Mononuclear cell (primary cell): ENCODE results near the gene TGFBR3. TPM values are rescaled to one million over a fixed set of nuclear protein-coding genes. Genes with fewer than 3 reads are reported as not detected.

Experiments used
- H3K27me3 ChIP-seq: 2 replicates; pipeline ENCODE4 v1.6.0; 2011; ENCODE audit warnings: low read length, control low read depth; ENCODE audit not compliant: insufficient read depth
- H3K4me1 ChIP-seq: 2 replicates; pipeline ENCODE4 v1.5.1; 2011; ENCODE audit warnings: mild to moderate bottlenecking, low read length, control low read depth; ENCODE audit not compliant: insufficient read depth
- H3K4me3 ChIP-seq: 2 replicates; pipeline ENCODE4 v1.5.1; 2011; ENCODE audit warnings: mild to moderate bottlenecking, low read length, moderate library complexity
- H3K9me3 ChIP-seq: 2 replicates; pipeline ENCODE4 v1.5.1; 2011; ENCODE audit warnings: low read depth, mild to moderate bottlenecking, control low read depth, low read length
- total RNA-seq: library from RNA; depleted of rRNA; stranded (reverse); fragments of >200 nt; gene quantifications from one replicate; pipeline ENCODE4 v1.2.3, GENCODE V29; 2012

The TGFBR3 gene
- total RNA-seq, 1 donor: 40.8 TPM

GRCh38 chr1:91732291-91733107, 153.5 kb downstream of the TGFBR3 start:
- peaks cover 24% of the 10 kb centered on the region for H3K4me1 ChIP-seq
- H3K27me3 ChIP-seq: no peaks in the 10 kb centered on the region
- H3K4me3 ChIP-seq: no peak overlapping the region
- H3K9me3 ChIP-seq: no peaks in the 10 kb centered on the region

GRCh38 chr1:91731815-91732214, 154.1 kb downstream of the TGFBR3 start:
- Histone ChIP-seq H3K4me1 (peaks cover 24% of the 10 kb centered on the region), H3K27me3 (no peaks in the 10 kb centered on the region), H3K4me3 (no peak overlapping the region), H3K9me3 (no peaks in the 10 kb centered on the region)

- Histone ChIP-seq H3K4me1 (peaks cover 24% of the 10 kb centered on the region), H3K27me3 (no peaks in the 10 kb centered on the region), H3K4me3 (no peak overlapping the region), H3K9me3 (no peaks in the 10 kb centered on the region)
These were observed 154.9 kb downstream of the TGFBR3 start for GRCh38 chr1:91730801-91731732.

- Histone ChIP-seq H3K27me3 (no peaks in the 10 kb centered on the region), H3K9me3 (no peaks in the 10 kb centered on the region), H3K4me1 (peaks cover 24% of the 10 kb centered on the region), H3K4me3 (no peak overlapping the region)
These were observed 156.2 kb downstream of the TGFBR3 start for GRCh38 chr1:91729621-91730358.

- Histone ChIP-seq H3K4me1 (peaks cover 24% of the 10 kb centered on the region), H3K4me3 (no peak overlapping the region), H3K27me3 (no peaks in the 10 kb centered on the region), H3K9me3 (no peaks in the 10 kb centered on the region)
These were observed 158.2 kb downstream of the TGFBR3 start for GRCh38 chr1:91727763-91728162.

GRCh38 chr1:91725989-91726721, 159.8 kb downstream of the TGFBR3 start:
- Histone ChIP-seq H3K4me3 (no peak overlapping the region), H3K9me3 (no peaks in the 10 kb centered on the region), H3K4me1 (peaks cover 13% of the 10 kb centered on the region), H3K27me3 (no peaks in the 10 kb centered on the region)

- no peaks in the 10 kb centered on the region for H3K9me3 ChIP-seq
- no peak overlapping the region for H3K4me3 ChIP-seq
- peaks cover 8% of the 10 kb centered on the region for H3K4me1 ChIP-seq
- no peaks in the 10 kb centered on the region for H3K27me3 ChIP-seq
These were observed 160.3 kb downstream of the TGFBR3 start for GRCh38 chr1:91725618-91725988.

- Histone ChIP-seq H3K4me1 (no peaks in the 10 kb centered on the region), H3K27me3 (no peaks in the 10 kb centered on the region), H3K4me3 (no peak overlapping the region), H3K9me3 (no peaks in the 10 kb centered on the region)
These were observed 161.3 kb downstream of the TGFBR3 start for GRCh38 chr1:91724644-91725043.

- Histone ChIP-seq H3K27me3 (no peaks in the 10 kb centered on the region), H3K4me1 (no peaks in the 10 kb centered on the region), H3K9me3 (no peaks in the 10 kb centered on the region), H3K4me3 (no peak overlapping the region)
These were observed 161.7 kb downstream of the TGFBR3 start for GRCh38 chr1:91724231-91724630.

- Histone ChIP-seq H3K27me3 (no peaks in the 10 kb centered on the region), H3K9me3 (no peaks in the 10 kb centered on the region), H3K4me3 (no peak overlapping the region)
These were observed 165.9 kb downstream of the TGFBR3 start for GRCh38 chr1:91720044-91720443.

GRCh38 chr1:91718877-91719276, 167.1 kb downstream of the TGFBR3 start:
- no peaks in the 10 kb centered on the region for H3K4me1 ChIP-seq
- H3K27me3 ChIP-seq: no peaks in the 10 kb centered on the region
- no peak overlapping the region for H3K4me3 ChIP-seq

More at GRCh38 chr1:91720044-91720443, 165.9 kb downstream of the TGFBR3 start:
- no peaks in the 10 kb centered on the region for H3K4me1 ChIP-seq

GRCh38 chr1:91718368-91718767, 167.6 kb downstream of the TGFBR3 start:
- Histone ChIP-seq H3K9me3 (no peaks in the 10 kb centered on the region), H3K27me3 (no peaks in the 10 kb centered on the region), H3K4me3 (no peak overlapping the region), H3K4me1 (peaks cover 3% of the 10 kb centered on the region)

More at GRCh38 chr1:91718877-91719276, 167.1 kb downstream of the TGFBR3 start:
- H3K9me3 ChIP-seq: no peaks in the 10 kb centered on the region

- no peaks in the 10 kb centered on the region for H3K27me3 ChIP-seq
- no peak overlapping the region for H3K4me3 ChIP-seq
- no peaks in the 10 kb centered on the region for H3K9me3 ChIP-seq
- peaks cover 8% of the 10 kb centered on the region for H3K4me1 ChIP-seq
These were observed 168.1 kb downstream of the TGFBR3 start for GRCh38 chr1:91717839-91718238.

GRCh38 chr1:91716339-91716738, 169.6 kb downstream of the TGFBR3 start:
- no peak overlapping the region for H3K4me3 ChIP-seq
- H3K4me1 ChIP-seq: peaks cover 10% of the 10 kb centered on the region
- no peaks in the 10 kb centered on the region for H3K9me3 ChIP-seq
- H3K27me3 ChIP-seq: no peaks in the 10 kb centered on the region
